OCI-LY7 (cell line): ENCODE measurements around the gene NARS2. TPM values are rescaled to one million over a fixed set of nuclear protein-coding genes. Genes with fewer than 3 reads are reported as not detected.

Experiments
- BruUV-seq: library from RNA; stranded (reverse); fragments of 400-500 nt; replicated peaks from 2 replicates; lab custom pipeline; 2021; lab: Mats Ljungman, UMichigan
- CTCF ChIA-PET: fragments of 300-600 bp; sonication (Branson Sonifier 250); formaldehyde crosslinking; loops from one replicate; lab custom pipeline; 2022; ENCODE audit warnings: antibody characterized with exemption; ENCODE audit not compliant: unreplicated experiment; lab: Charles Lee
- POLR2A ChIA-PET: fragments of 300-600 bp; sonication (Branson Sonifier 250); formaldehyde crosslinking; loops from one replicate; lab custom pipeline; 2022; ENCODE audit warnings: antibody characterized with exemption; lab: Charles Lee
- DNase-seq: peaks from one replicate; pipeline ENCODE4 v3.0.0-alpha.2; 2015; ENCODE audit warnings: low spot score
- H2AFZ ChIP-seq: fragments of 200-600 bp; sonication (generic), shearing (Covaris generic); 2 replicates; pipeline ENCODE4 v1.6.1; 2014; ENCODE audit warnings: mild to moderate bottlenecking, antibody characterized with exemption, low read length, moderate library complexity
- H3K27ac ChIP-seq: fragments of 200-600 bp; sonication (generic); 2 replicates; pipeline ENCODE4 v1.5.1; 2014; ENCODE audit warnings: mixed run types, low read depth, mild to moderate bottlenecking, moderate library complexity, low read length, inconsistent platforms; ENCODE audit not compliant: poor library complexity, severe bottlenecking
- H3K36me3 ChIP-seq: fragments of 200-600 bp; sonication (generic); 2 replicates; pipeline ENCODE4 v1.6.1; 2014; ENCODE audit warnings: mild to moderate bottlenecking, antibody characterized with exemption, low read length, moderate library complexity, mixed read lengths; ENCODE audit not compliant: insufficient read depth
- H3K4me1 ChIP-seq: fragments of 200-600 bp; sonication (generic); 2 replicates; pipeline ENCODE4 v1.5.1; 2014; ENCODE audit warnings: mild to moderate bottlenecking, low read length; ENCODE audit not compliant: insufficient read depth, poor library complexity, severe bottlenecking
- H3K4me2 ChIP-seq: fragments of 200-600 bp; sonication (generic); 2 replicates; pipeline ENCODE4 v1.6.1; 2014; ENCODE audit warnings: mild to moderate bottlenecking, low read length
- H3K4me3 ChIP-seq: fragments of 200-600 bp; sonication (generic); 2 replicates; pipeline ENCODE4 v1.5.1; 2014; ENCODE audit warnings: mild to moderate bottlenecking, low read depth, low read length; ENCODE audit not compliant: poor library complexity, severe bottlenecking
- H3K79me2 ChIP-seq: fragments of 200-600 bp; sonication (generic); 2 replicates; pipeline ENCODE4 v1.6.1; 2016; ENCODE audit warnings: low read depth, mild to moderate bottlenecking, low read length, moderate library complexity, mixed read lengths; ENCODE audit not compliant: insufficient read depth
- H3K9me2 ChIP-seq: fragments of 200-600 bp; sonication (generic); 2 replicates; pipeline ENCODE4 v1.6.1; 2016; ENCODE audit warnings: mild to moderate bottlenecking, low read length, mixed read lengths; ENCODE audit not compliant: insufficient read depth
- H3K9me3 ChIP-seq: fragments of 200-600 bp; sonication (generic); 2 replicates; pipeline ENCODE4 v1.6.1; 2014; ENCODE audit warnings: mild to moderate bottlenecking, mixed run types, low read length, mixed read lengths
- H4K20me1 ChIP-seq: fragments of 200-600 bp; sonication (generic); 2 replicates; pipeline ENCODE4 v1.6.1; 2014; ENCODE audit warnings: mild to moderate bottlenecking, antibody characterized with exemption, low read length, moderate library complexity, mixed read lengths; ENCODE audit not compliant: insufficient read depth
- CTCF ChIP-seq: fragments of 200-600 bp; sonication (generic); conservative IDR thresholded peaks from 2 replicates; pipeline ENCODE4 v1.5.1; 2014; ENCODE audit warnings: mild to moderate bottlenecking, antibody characterized with exemption, low read length, moderate library complexity, mixed read lengths
- EZH2phosphoT487 ChIP-seq: fragments of 200-600 bp; sonication (generic); IDR thresholded peaks from 2 replicates; pipeline ENCODE4 v1.6.1; 2018; ENCODE audit warnings: low read depth, borderline replicate concordance, mild to moderate bottlenecking, mixed run types, antibody characterized with exemption, low read length, moderate library complexity, mixed read lengths
- intact Hi-C: fragments of 100-400 bp; cut with micrococcal nuclease; formaldehyde crosslinking; loops from one replicate; pipeline ENCODE4 v1.10.0; 2022; ENCODE audit not compliant: unreplicated experiment
- total RNA-seq, 2 experiments: library from RNA; depleted of rRNA in 1 of 2; stranded (reverse); fragments of >200 nt in 1 of 2; shearing (Covaris generic) in 1 of 2; gene quantifications; 2 replicates each; pipeline ENCODE4 v1.2.3, GENCODE V29; 2014 to 2022

Gene NARS2
- total RNA-seq, 2 experiments from 2014 or later = 28.1 to 29.2 TPM

GRCh38 chr11:78425399-78426070, 149.1 kb downstream of the NARS2 start:
- H3K9me3 ChIP-seq = no peaks in the 10 kb centered on the region
- no peak for DNase-seq
- no peaks in the 10 kb centered on the region for H3K36me3 ChIP-seq
- no peak overlapping the region for H3K27ac ChIP-seq
- H4K20me1 ChIP-seq = 0 out of 2 replicates have a peak, but pooled peaks cover 3% of the 10 kb centered on the region
- no peak for TF ChIP-seq CTCF
- TF ChIP-seq EZH2phosphoT487 = no peak
- intact Hi-C loops = no loop called here
- no peak overlapping the region for H3K4me3 ChIP-seq
- BruUV-seq = no TSS peak
- H3K4me2 ChIP-seq = no peak overlapping the region
- H3K4me1 ChIP-seq = peaks cover 36% of the 10 kb centered on the region
- no peaks in the 10 kb centered on the region for H3K79me2 ChIP-seq
- CTCF ChIA-PET = no interaction called here
- H3K9me2 ChIP-seq = no peaks in the 10 kb centered on the region
- POLR2A ChIA-PET = no interaction called here
- no peak overlapping the region for H2AFZ ChIP-seq

- H3K4me1 ChIP-seq = peaks cover 35% of the 10 kb centered on the region
Observed at GRCh38 chr11:78424334-78425270, 150.1 kb downstream of the NARS2 start.

More at GRCh38 chr11:78424334-78425270, 150.1 kb downstream of the NARS2 start:
- Histone ChIP-seq H3K4me2 (peak overlapping the region; percentile 44), H3K9me2 (no peaks in the 10 kb centered on the region), H4K20me1 (0 out of 2 replicates have a peak, but pooled peaks cover 3% of the 10 kb centered on the region), H3K79me2 (no peaks in the 10 kb centered on the region), H2AFZ (no peak overlapping the region), H3K9me3 (no peaks in the 10 kb centered on the region), H3K36me3 (no peaks in the 10 kb centered on the region), H3K27ac (peak overlapping the region; percentile 19), H3K4me3 (peak overlapping the region; percentile 14)
- ChIA-PET CTCF (no interaction called here), POLR2A (no interaction called here)
- peak; percentile 45 for DNase-seq
- intact Hi-C loops = no loop called here
- no peak for TF ChIP-seq EZH2phosphoT487
- no peak for TF ChIP-seq CTCF
- BruUV-seq = no TSS peak
